ENCODE data around the gene ASB4.

DNA sequence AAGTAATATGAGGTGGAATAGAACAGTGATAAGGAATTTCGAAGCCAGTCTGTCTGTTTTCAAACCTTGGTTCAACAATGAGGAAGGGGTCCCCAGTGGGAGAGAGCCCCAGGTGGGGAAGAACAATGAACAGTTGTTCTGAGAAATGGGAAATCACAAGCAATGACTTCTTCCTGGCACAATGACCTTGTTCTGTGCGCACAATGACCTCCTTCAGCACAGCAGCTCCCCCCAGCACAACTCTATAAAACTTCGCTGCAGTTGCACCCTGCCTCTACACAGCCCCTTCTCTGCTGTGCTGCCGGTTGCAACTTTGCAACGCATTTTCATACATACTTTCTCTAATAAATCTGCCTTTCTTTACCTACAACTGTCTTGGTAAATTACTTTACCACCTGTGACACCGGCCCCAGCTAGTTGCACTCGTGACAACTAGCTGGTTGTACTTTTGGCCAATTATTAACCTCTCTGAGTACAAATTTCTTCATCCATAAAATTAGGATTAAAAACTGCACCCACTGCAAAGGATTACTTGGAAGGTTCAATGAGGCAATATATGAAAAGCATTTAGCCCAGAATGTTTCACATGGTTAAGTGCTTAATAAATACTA lies 40.5 kb downstream of the ASB4 start:
- TF ChIP-seq, protein P1, sequence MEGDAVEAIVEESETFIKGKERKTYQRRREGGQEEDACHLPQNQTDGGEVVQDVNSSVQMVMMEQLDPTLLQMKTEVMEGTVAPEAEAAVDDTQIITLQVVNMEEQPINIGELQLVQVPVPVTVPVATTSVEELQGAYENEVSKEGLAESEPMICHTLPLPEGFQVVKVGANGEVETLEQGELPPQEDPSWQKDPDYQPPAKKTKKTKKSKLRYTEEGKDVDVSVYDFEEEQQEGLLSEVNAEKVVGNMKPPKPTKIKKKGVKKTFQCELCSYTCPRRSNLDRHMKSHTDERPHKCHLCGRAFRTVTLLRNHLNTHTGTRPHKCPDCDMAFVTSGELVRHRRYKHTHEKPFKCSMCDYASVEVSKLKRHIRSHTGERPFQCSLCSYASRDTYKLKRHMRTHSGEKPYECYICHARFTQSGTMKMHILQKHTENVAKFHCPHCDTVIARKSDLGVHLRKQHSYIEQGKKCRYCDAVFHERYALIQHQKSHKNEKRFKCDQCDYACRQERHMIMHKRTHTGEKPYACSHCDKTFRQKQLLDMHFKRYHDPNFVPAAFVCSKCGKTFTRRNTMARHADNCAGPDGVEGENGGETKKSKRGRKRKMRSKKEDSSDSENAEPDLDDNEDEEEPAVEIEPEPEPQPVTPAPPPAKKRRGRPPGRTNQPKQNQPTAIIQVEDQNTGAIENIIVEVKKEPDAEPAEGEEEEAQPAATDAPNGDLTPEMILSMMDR (IDR thresholded peaks at IDR 0.05): no peak
- no peak for TF ChIP-seq POLR2A (IDR thresholded peaks at IDR 0.05)

Measured in esophagus squamous epithelium (tissue), 4 donors.